Measurements from ENCODE around the gene CLECL1.

CLECL1 gene

DNA sequence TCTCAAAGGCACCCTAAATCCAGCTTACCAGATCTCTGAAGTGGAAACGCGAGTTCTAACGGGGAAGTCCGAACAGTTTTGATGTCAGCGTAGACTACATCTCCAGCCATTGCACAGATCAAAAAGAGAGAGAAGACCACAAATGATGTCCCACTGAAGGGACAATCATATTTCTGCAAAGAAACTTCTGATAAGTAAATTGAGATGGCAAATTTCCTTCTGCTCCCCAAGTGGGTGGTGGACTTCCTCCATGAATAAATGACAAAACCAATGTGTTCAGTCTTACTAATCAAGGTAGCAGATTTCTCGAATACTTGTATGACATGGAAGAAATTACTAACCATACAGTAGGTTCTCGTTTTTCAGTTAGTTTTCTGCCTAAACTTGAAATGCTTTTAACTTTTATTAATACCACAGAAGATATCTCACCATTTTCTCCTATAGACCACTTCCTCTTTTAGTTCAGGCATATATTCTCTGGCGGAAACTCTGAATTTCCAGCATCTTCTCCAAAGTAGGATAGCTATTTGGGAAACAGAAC is at the start of gene CLECL1:
Gene CLECL1 (minus strand): TSS at position 177 of the 541 bp plus-strand sequence.
- no peak for DNase-seq (ENCODE audit: low read depth)

DNA sequence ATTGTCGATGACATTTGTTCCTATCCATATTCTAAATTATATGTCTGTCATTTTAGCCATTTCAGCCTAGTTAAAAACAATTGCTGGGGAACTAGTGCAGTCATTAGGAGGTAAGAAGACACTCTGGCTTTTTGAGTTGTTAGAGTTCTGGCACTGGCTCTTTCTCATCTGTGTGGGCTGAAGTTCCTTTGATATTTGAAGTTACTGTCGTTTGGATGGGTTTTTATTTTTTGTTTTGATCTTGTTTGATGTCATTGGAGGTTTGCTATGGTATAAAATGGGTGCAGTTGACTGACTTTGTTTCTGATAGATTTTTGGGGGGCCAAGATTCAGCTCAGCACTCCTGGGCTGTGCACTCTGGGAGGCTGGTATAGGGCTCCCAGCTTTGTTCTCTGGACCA is 48.5 kb upstream of the CLECL1 start:
- DNase-seq (ENCODE audit: low read depth): no peak

DNA sequence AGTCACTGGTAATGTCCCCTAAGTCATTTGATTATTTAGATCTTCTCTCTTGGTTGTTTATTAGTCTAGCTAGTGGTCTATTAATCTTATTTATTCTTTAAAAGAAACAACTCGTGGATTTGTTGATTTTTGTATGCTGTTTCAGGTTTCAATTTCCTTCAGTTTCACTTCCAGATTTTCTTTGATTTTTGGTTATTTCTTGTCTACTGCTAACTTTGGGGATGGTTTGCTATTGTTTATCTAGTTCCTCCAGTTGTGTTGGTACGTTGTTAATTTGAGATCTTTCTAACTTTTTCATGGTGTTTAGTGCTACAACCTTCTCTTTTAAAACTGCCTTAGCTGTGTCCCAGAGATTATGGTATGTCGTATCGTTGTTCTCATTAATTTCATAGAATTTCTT is 46.3 kb upstream of the CLECL1 start:
- no peak for DNase-seq (ENCODE audit: low read depth)

DNA sequence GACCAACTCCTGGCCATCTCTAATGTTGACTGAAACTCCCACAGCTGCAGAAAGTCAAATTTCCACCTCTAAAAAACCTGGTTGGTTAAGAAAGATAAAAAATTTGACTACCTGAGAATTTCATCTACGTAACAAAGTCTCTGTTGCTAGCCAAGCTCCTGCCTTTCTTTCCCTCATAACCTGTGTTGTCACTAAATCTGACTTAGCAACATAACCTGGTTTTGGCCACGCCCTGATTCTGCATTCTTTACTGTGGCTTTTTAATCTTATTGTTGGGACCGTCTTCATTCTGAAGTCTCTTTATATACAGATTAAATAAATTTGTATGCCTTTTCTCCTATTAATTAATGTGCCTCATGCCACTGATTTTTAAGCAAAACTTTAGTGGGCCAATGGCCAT is 43.9 kb upstream of the CLECL1 start:
- DNase-seq (ENCODE audit: low read depth): no peak

DNA sequence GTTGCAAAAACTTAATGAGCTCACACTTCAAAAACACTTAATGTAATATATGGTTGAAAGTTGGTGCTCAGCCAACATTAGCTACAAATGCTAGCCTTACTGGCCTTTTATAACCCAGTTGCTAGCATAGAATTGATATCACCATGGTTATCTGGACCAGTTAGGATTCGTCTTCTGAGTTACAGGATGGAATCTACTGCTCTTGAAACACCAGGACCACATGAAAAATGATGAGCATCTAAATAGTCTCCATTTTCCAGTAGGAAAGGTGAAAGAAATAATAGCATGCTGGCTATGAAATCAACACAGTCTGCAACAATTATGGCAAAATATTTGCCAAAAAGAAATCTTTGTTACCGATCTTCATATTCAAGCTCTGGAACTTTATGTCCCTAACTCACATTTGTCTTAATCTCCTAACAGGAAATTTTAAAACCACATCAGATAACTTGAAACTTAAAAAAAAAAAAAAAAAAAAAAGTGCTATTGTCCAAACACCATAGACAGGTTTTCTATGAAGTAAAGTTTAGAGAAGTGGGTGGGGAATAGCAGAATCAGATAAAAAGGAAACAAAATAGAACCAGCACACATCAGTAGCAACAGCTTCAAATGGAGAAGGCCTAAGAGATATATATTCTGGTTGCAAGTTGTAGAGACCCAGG is 40.5 kb upstream of the CLECL1 start:
- no peak for DNase-seq (ENCODE audit: low read depth)

DNA sequence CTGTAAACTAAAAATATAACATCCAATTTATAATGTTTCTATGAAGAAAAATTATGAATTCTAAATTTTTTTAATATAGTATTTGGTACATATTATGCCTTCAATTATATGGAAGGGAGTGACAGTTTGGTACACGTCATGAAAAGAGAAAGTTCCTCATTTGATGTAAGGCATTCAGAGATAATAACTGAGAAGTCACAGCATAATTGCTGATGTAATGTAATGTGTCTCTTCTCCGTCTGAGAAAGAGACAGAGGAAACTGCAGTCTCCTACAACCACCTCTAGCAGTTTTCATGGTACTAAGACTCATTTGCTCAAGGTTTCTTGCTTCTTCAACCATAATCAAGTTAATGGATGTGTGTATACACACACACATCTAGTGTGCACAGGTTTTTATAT is 30.1 kb upstream of the CLECL1 start:
- no peak for DNase-seq (ENCODE audit: low read depth)

DNA sequence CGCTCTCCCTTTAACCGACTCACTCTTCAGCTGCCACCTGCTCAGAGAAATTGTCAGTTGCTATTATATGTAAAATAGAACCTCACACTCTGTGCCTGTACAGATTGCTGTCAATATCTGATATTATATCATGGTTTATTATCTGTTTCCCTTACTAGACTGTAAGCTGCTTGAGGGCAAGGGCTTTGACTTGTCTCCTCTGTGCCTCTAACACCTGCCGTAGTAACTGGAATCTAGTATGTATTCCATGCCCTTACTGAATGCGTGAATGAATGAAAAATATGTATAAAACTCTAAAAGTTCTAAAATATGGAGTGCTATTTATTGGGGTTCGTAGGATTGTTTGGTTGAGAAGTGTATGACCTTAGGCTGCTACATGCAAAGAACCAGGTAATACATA is 29.5 kb upstream of the CLECL1 start:
- DNase-seq (ENCODE audit: low read depth): no peak

DNA sequence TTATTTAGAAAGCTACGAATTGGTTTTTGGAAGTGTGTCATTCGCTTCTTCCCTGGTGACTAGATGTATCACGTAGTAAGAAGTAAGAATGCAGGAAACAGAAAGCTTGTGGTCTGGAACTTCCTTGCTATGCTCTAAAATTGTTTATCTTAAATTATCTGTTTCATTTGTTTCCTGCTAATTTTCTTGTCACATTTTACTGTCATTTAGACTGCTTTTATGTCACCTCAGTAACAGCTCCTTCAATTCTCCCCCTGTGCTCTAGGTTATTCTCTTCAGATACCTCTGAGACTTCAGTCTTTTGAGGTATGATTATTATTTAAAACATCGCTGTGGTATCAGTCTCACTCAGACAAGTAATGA is 28.5 kb upstream of the CLECL1 start:
- DNase-seq (ENCODE audit: low read depth): no peak

DNA sequence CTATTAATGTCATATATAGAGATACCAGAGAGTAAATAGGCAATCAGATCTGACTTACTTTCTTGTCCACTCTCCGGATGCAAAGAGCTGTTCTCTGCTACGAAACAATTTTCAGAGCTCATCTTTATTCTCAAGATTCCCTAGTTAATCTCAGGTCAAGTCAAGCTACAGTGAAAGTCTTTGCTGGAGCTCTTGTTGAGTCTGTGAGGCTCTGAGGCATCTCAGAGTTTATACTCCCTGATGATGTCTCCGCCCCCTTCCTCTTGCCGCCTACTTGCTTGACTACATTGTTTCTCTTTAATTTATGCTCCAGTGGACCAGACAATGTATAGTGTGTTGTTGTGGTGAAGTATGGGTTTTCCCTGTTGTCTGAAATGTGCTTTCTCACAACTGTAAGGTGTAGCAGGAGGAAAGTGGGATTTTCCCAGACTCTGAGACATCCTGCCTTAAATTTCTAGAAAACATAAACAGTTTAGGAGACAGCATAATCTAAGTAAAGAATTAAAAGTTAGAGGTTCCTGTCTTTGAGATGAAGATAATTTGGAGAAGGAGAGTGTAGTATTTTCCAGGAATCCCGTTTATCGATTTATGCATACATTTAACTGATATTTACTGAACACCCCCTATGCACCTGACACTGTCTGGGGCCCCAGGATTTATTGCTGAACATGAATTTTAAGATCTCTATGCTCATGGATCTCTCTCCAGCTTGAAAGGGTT is 28.0 kb upstream of the CLECL1 start, which contains the start of gene CD69:
Gene CD69 (minus strand): TSS at position 203 of the 720 bp plus-strand sequence. CDS start 81 bp downstream, at position 122.
- DNase-seq (ENCODE audit: low read depth): peak; percentile 79

DNA sequence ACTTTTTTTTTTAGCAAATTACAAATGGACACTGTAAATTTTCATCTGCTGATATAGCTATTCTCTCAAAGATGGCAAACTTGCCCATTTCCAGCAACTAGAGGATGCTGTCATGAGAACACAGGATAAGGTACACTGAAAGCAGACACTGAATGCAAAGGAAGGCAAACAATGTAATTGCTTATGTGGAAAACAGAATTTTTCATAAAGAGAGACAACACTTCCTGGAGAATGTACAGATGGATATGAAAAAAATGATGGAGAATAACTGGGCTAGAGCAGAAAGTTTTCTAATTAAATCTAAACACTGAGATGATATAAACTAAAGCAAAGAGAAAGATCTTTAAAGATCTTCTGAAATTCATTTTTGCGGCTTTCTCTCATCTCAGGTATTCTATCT is 27.2 kb upstream of the CLECL1 start:
- DNase-seq (ENCODE audit: low read depth): no peak

DNA sequence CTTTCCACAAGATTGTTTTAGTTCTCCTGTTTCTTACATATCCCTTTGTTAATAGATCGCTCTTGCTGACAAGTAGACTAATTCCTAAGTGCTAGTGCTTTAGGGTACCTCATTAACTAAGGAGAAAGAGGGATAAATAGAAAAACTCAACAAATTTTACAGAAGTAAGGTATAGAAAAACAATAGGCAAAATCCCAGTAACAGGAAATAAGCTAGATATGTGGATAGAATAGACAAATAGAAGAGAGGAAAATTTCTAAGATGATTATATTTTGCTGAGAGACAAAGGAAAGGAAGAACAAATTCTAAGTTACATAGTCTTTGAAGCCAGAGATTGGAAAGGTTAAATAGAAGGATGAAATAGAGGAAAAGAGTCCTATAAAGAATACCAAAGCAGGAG is 26.8 kb upstream of the CLECL1 start:
- DNase-seq (ENCODE audit: low read depth): no peak

DNA sequence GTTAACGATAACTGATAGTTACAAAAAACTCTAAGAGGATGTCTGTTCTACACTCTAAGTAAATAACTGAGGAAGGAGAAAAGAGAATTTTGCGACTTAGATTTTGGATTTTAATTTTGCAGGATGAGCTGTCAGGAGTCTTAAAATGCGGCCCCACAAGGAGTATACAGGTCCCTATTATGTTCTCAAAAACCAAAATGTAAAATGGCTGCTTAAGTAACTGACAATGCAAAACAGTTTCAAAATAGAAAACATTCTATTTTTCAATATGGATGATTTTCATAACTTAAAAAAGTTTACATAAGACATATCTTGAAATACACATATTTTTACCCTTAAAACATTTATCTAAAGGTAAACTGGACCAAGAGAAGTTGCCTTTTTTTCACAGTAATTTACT is 25.2 kb upstream of the CLECL1 start:
- DNase-seq (ENCODE audit: low read depth): no peak

DNA sequence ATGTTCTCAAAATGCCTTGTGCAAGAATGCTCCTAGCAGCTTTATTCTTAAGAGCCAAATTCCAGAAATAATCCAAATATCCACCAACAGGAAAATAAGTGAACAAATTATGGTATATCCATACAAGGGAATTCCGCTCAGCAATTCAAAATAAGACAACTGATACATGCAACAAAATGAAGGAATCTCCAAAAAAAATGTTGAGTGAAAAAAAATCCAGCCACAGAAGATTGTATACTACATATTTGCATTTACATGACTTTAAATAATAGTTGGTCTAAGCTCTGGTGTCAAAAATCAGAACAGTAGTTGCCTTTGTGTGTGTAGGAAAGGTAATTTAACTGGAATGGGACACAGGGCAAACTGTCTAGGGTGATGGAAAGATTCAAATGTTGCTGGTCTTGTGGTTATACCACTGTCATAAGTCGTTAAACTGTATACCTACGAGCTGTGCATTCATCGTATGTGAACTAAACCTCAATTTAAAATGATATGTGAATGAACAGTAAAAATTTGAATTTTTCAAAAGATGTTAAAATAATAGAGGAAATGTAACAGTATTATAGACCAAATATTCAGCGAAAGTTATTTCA is 24.6 kb upstream of the CLECL1 start:
- DNase-seq (ENCODE audit: low read depth): no peak

DNA sequence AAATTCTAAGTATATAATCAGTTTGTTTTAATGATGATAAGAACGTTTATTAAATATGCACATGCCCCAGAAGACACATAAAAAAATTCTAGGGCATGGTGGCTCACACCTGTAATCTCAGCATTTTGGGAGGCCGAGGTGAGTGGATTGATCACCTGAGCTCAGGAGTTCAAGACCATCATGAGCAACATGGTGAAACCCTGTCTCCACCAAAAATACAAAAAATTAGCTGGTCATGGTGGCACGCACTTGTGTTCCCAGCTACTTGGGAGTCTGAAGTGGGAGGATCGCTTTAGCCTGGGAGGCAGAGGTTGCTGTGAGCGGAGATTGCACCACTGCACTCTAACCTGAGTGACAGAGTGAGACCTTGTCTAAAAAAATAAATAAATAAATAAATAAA is 23.8 kb upstream of the CLECL1 start:
- no peak for DNase-seq (ENCODE audit: low read depth)

DNA sequence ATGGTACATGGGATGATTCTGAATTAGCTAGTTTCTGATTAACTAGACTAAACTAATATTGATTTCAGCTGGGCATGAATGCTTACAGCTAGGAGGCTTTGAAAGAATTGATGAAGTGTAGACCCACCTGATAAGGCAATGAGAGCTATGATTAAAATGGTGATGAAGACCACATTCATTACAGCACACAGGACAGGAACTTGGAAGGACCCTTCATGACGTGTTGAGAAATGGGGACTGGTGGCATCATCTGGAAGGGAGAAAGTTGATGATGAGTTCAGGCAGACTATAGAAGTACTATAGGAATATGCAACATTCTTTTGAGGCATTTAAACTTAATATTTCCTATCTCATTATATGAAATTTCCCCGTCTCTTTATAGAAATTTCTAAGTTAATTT is 23.3 kb upstream of the CLECL1 start:
- DNase-seq (ENCODE audit: low read depth): no peak

DNA sequence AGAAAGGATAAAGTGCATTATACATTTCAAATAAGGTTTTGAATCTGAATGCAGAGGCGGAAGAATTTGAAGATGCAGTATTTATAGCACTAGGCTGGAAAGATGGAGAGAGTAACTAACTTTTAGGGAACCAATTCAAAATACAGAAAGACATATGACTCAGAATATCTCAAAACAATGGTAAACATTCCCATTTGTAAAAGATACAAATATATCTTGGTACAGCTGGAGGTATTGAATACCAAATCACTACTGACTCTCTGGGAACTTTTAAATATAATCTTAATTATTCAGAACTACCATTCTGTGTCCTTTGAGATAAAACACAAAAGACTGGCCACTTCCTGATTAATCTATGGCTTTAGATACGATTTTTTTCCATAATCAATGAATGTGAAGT is 22.7 kb upstream of the CLECL1 start:
- no peak for DNase-seq (ENCODE audit: low read depth)

DNA sequence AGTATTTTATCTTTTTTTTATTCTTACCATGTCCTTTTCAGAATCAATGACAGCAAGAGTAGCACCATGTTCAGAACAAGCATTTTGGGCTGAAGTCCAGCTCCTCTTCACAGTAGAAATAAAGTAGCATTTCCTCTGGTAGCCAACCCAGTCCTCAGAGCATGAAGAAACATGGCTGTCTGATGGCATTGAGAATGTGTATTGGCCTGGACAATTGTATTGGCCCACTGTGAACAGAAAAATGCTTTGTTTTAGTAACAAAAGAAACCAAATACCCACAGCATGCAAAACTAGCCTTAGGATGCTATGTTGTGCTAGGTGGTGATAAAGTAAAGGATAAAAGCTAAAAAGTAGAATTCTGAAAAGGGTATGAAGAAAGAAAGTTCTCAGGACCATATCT is 22.1 kb upstream of the CLECL1 start:
- no peak for DNase-seq (ENCODE audit: low read depth)

DNA sequence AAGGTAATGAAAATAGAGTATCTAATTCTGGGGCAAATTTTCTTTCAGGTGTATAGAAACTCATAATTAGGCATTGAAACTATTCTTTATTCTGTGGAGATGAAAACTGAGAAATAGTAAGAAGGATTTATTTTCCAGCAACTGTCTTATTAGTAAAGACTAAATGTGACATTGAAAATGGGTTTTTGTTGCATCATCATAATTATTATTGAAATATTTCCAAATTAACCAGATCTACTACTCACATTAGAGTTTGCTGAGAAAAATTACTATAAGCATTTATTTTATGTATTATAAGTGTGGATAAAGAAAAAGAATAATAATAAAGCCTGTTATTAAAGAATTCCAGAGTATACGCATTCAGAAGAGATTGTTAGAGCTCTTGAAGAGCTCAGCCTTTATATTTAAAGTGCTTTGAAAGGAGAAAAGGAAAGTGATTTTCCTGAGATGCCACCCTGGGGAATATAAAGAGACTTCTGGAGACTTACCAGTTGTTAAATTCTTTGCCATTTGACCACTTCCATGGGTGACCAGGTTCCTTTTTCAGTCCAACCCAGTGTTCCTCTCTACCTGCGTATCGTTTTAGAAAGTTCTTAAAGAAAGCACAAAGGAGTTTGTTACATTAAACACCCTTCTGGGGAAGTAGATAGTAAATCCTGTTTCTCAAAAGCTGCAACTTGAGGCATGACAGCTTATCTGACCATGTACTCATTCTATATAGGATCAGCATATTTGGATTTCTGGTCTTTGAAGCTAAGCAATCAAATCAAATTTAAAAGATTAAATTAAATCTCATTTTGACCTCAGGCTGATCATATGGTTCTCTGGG is 21.4 kb upstream of the CLECL1 start:
- no peak for DNase-seq (ENCODE audit: low read depth)

DNA sequence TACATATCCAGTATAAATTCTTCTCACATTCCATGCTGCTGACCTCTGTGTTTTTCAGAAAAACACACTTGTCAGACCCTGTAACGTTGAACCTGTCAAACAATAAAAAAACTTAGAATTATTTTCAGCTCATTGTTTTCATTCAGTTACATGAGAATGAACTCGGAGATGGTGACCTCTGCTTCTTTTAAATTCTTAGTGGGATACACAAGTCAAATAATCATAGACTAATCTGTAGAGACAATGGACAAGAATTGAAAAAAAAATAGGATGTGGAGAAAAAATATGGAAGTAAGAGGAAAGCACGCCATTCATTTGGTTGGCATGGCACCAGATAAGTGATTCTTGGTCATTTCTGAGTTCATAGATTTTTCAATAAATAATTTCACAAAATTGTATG is 20.6 kb upstream of the CLECL1 start:
- no peak for DNase-seq (ENCODE audit: low read depth)

DNA sequence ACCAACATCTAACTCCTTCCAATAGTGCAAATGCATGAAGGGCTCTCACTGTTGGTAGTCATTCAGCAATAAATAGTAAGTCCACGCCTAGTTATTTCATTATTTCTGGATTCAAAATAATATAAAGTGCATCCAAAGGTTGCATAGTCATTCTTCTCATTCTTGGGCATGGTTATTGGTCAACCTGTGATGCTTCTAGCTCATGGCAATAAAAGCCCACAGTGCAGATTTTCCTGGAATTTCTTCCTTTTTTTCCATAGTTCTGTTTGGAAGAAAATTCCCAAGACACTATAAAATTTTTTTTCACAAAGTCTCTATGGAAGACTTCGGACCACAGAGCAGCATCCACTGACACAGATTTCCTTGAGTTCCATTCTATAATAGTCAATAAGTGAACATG is 20.2 kb upstream of the CLECL1 start:
- DNase-seq (ENCODE audit: low read depth): no peak

DNA sequence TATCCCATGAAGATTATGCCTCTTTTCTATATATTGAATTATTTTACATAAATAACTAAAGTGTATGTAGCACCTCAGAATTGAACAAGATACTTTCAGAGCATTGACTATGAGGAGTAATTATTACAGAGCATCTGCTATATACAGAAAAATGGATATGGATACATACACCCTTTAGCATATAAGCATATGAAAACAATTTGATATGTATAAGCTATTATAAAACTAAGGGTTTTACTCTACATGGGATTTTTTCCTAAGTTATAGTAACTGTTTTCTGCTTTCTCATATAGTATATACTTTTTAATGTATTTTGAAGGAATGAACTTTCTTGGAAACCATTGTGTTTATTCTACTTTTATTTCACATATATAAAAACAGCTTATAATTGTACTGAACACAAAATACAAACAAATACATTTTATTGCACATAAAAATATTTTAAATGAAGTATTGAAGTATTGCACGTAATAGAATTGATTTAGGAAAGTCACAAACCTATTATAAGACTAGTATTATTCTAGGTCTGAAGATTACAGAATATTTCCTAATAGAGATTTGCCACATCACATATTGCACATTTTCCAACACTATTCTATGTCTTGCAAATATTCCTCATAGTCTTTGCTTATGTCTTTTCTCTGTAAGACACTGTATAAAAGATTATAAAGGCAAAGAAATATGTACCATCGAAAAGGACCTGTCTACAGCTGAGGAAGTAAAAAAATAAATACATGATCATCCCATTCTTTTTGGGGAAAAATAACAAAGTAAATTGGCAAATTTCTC is 19.4 kb upstream of the CLECL1 start:
- no peak for DNase-seq (ENCODE audit: low read depth)
